ENCODE measurements around the gene GFM2.
"Not testable (repeated sequence)": the region's sequence is repeated elsewhere in the genome, so short reads cannot be mapped to it uniquely, and the experiment has no call there.

Gene GFM2

DNA sequence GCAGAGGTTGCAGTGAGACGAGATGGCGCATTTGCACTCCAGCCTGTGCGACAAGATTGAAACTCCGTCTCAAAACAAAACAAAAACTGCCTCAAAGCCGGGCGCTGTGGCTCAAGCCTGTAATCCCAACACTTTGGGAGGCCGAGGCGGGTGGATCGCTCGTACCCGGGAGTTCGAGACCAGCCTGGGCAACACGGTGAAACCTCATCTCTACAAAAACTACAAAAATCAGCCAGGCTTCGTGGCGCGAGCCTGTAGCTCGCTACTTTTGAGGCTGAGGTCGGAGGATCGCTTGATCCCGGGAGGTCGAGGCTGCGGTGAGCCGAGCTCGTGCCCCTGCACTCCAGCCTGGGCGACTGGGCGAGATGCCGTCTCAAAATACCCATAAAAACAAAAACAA is 988 bp downstream of the GFM2 start:
- no peaks in the 10 kb centered on the region for H3K9me3 ChIP-seq
- in situ Hi-C loops (cut with MboI; ENCODE audit: low sequenced_read_pairs) = loop anchor here (10.0 kb wide), 1 partner anchor 149 kb away; no protein-coding TSS in a partner anchor
- peaks cover 17% of the 10 kb centered on the region for H3K4me1 ChIP-seq
- H3K36me3 ChIP-seq (replicated peaks) = peaks cover 49% of the 10 kb centered on the region
- DNase-seq (ENCODE audit: low spot score in 2 of 2) = no peak
- H3K27me3 ChIP-seq (ENCODE audit: low read depth) = no peaks in the 10 kb centered on the region
- peak overlapping the region; percentile 85 for H3K4me3 ChIP-seq

DNA sequence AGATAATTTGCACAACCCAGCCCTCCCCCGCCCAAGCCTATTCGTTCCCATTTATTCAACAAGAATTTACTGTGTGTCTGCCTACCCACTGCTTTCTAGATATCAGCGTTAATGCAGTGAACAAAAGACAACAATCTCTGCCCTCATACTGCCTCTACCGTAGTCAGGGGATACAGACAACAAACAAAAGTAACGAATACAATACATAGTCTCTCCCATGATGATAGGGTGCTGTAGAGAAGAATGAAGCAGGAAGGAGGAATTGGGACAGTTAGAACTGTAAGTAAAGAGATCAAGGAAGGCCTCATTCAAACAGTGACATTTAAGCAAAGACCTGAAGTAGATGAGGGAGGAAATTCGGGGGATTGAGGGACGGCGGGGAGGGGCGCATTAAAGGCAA is 1.7 kb downstream of the GFM2 start:
- Histone ChIP-seq H3K9me3 (no peaks in the 10 kb centered on the region), H3K36me3 (replicated peaks) (peaks cover 49% of the 10 kb centered on the region), H3K4me1 (peaks cover 17% of the 10 kb centered on the region), H3K4me3 (no peak overlapping the region), H3K27me3 (ENCODE audit: low read depth) (no peaks in the 10 kb centered on the region)
- peak; percentile 49 to 64 for DNase-seq (ENCODE audit: low spot score in 2 of 2)
- in situ Hi-C loops (cut with MboI; ENCODE audit: low sequenced_read_pairs) = loop anchor here (10.0 kb wide), 1 partner anchor 150 kb away; no protein-coding TSS in a partner anchor

DNA sequence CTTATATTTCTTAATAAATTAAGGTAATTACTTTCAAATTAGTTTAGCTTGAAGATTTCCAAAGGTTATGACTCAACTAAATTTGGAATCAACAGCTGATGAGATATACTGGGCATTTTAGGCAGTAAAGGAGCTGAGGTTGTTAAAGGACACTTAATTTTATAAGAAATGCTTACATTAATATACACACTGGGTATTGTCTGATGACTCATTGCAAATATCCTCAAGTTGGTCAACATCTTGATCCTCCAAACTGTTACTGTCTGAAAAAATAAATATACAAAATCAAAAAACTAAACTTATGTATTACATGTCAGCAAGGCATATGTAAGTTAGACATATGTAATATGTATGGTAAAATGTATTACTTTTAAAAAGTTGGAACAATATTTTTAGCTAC is 3.4 kb downstream of the GFM2 start:
- no peak for DNase-seq (ENCODE audit: low spot score in 2 of 2)
- no peaks in the 10 kb centered on the region for H3K9me3 ChIP-seq
- in situ Hi-C loops (cut with MboI; ENCODE audit: low sequenced_read_pairs) = loop anchor here (10.0 kb wide), 1 partner anchor 151 kb away; no protein-coding TSS in a partner anchor
- no peak overlapping the region for H3K4me3 ChIP-seq
- H3K4me1 ChIP-seq = peaks cover 17% of the 10 kb centered on the region
- peaks cover 48% of the 10 kb centered on the region for H3K36me3 ChIP-seq (replicated peaks)
- no peaks in the 10 kb centered on the region for H3K27me3 ChIP-seq (ENCODE audit: low read depth)

DNA sequence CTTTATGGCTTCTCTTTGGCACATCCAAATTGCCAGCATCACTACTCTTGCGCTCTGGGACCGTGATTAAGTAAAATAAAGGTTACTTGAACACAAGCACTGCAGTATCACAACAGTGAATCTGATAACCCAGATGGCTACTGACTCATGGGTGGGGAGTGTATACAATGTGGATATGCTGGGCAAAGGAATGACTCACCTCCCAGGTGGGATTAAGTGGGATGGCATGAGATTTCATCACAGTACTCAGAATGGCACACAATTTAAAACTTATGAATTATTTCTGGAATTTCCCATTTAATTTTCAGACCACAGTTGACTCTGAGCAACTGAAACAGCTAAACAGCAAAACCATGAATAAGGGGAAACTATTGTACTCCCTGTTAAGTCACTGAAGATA is 4.3 kb downstream of the GFM2 start:
- Histone ChIP-seq H3K27me3 (ENCODE audit: low read depth) (no peaks in the 10 kb centered on the region), H3K9me3 (no peaks in the 10 kb centered on the region), H3K36me3 (replicated peaks) (peaks cover 53% of the 10 kb centered on the region), H3K4me1 (peaks cover 13% of the 10 kb centered on the region), H3K4me3 (no peak overlapping the region)
- in situ Hi-C loops (cut with MboI; ENCODE audit: low sequenced_read_pairs) = loop anchor here (10.0 kb wide), 1 partner anchor 152 kb away; no protein-coding TSS in a partner anchor
- no peak for DNase-seq (ENCODE audit: low spot score in 2 of 2)

DNA sequence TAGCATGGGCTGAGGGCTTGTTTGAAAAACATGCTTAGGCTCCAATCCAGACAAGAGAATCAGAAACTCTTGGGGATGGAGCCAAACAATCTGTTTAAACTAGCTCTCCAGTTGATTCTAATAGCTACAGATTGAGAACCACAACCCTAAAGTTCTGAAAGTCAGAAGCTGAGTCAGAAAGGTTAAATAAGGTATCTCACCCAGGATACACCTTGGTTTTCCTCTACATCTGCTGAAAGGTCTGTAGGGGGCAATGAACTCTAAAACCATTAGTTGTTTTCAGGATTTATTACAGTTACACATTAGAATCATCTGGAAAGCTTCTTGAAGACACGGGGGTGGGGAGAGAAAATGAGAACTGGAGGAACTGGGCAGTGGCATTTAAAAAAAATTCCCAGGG is 5.7 kb downstream of the GFM2 start:
- Histone ChIP-seq H3K4me1 (peaks cover 13% of the 10 kb centered on the region), H3K36me3 (replicated peaks) (peaks cover 64% of the 10 kb centered on the region), H3K9me3 (no peaks in the 10 kb centered on the region), H3K27me3 (ENCODE audit: low read depth) (no peaks in the 10 kb centered on the region), H3K4me3 (no peak overlapping the region)
- in situ Hi-C loops (cut with MboI; ENCODE audit: low sequenced_read_pairs) = loop anchor here (10.0 kb wide), 1 partner anchor 154 kb away; no protein-coding TSS in a partner anchor
- no peak for DNase-seq (ENCODE audit: low spot score in 2 of 2)

DNA sequence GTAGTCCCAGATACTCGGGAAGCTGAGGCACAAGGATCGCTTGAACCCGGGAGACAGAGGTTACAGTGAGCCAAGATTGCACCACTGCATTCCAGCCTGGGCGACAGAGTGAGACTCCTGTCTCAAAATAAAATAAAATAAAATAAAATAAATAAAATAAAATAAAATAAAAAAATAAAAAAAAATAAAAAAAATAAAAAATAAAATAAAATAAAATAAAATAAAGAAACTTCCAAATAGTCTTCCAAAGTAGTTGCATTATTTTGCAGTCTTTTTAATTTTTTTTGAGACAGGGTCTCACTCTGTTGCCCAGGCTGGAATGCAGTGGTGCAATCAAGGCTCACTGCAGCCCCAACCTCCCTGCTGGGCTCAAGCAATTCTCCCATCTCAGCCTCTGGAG is 18.2 kb downstream of the GFM2 start:
- H3K9me3 ChIP-seq; H3K27me3 ChIP-seq (ENCODE audit: low read depth); H3K4me1 ChIP-seq; H3K4me3 ChIP-seq; DNase-seq (ENCODE audit: low spot score in 2 of 2); in situ Hi-C loops (cut with MboI; ENCODE audit: low sequenced_read_pairs): not testable (repeated sequence)
- H3K36me3 ChIP-seq (replicated peaks) = peaks cover 36% of the 10 kb centered on the region

DNA sequence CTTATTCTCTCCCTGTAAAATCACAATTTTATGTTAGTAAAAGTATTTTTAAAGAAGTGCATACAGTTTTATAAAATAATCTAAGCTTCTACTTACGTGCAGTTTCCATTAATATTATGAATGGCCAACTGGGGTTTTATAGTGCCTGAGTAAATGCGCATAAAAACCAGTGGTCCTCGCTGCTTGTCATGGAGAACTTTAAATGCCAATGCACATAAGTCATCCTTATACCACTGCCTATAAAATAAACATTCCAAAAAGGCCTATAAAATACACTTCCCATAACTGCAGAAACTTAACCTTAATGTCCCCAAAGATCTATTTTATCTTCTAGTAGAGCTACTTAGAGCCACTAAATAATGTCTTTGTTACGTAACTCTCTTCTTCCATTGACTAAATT is 28.5 kb downstream of the GFM2 start:
- H3K36me3 ChIP-seq (replicated peaks) = peaks cover 21% of the 10 kb centered on the region
- no peak overlapping the region for H3K4me3 ChIP-seq
- no peaks in the 10 kb centered on the region for H3K9me3 ChIP-seq
- peaks cover 7% of the 10 kb centered on the region for H3K4me1 ChIP-seq
- peak in 1 of 2 experiments; percentile 48 for DNase-seq (ENCODE audit: low spot score in 2 of 2)
- H3K27me3 ChIP-seq (ENCODE audit: low read depth) = no peaks in the 10 kb centered on the region
- in situ Hi-C loops (cut with MboI; ENCODE audit: low sequenced_read_pairs) = no loop called here

DNA sequence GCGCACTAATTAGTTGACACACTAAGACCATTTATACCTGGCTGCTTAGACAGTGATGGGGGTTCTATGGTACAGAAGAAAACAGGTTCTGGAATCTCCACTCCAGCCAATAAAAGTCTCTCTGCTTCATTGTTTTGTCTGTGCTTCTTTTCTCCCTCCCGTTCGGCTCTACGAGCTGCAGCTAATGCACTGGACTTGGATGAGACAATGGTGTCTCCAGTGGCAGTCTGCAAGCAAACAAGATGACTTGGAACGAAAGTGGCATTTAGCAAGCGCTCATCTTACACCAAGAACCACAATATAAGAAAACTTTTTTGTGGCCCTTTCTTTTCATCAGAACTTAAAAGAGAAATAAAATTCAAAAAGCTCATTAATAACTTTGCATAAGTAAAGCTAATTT is 30.2 kb downstream of the GFM2 start:
- Histone ChIP-seq H3K4me3 (no peak overlapping the region), H3K4me1 (peaks cover 7% of the 10 kb centered on the region), H3K9me3 (no peaks in the 10 kb centered on the region), H3K27me3 (ENCODE audit: low read depth) (no peaks in the 10 kb centered on the region), H3K36me3 (replicated peaks) (peaks cover 29% of the 10 kb centered on the region)
- in situ Hi-C loops (cut with MboI; ENCODE audit: low sequenced_read_pairs) = no loop called here
- no peak for DNase-seq (ENCODE audit: low spot score in 2 of 2)

DNA sequence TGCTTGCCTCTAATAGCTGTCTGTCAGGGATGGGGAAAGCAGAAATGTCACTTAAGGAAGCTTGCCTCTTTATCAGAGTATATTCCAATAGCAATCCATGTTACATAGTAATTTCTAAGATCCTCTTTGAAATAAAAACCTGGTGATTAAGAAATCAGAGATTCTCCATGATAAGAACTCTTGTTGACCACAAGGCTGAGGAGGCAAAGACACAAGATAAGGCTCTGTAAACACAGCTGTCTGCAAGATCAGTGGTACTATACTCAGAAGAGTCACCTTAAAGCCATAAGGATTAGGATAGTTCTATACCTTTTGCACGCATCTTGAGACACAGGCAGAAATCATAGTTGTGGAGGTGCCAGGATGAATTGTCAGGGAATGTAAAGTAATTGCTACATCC is 41.6 kb downstream of the GFM2 start:
- in situ Hi-C loops (cut with MboI; ENCODE audit: low sequenced_read_pairs) = no loop called here
- H3K4me1 ChIP-seq = no peaks in the 10 kb centered on the region
- peaks cover 35% of the 10 kb centered on the region for H3K36me3 ChIP-seq (replicated peaks)
- DNase-seq (ENCODE audit: low spot score in 2 of 2) = no peak
- no peaks in the 10 kb centered on the region for H3K27me3 ChIP-seq (ENCODE audit: low read depth)
- no peaks in the 10 kb centered on the region for H3K9me3 ChIP-seq
- no peak overlapping the region for H3K4me3 ChIP-seq

DNA sequence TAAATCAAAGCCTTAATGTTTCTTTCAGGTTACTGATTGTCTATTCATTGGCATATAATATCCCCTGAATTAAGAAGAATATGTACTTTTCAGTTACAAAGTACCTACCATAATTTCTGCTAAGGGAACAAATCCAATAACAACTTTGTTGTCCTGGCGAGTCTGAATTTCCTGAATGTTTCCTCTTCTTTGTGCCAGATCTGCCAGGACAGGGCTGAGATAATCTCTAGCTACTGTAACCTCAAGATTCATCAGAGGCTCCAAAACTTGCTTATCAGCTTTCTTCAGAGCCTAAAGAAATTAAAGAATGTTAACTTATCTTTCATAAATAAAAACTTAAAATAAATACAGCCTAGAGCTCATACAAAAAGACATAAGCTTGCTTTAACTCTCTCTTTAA is 44.6 kb downstream of the GFM2 start:
- no peaks in the 10 kb centered on the region for H3K9me3 ChIP-seq
- no peak overlapping the region for H3K4me3 ChIP-seq
- no peak for DNase-seq (ENCODE audit: low spot score in 2 of 2)
- peaks cover 40% of the 10 kb centered on the region for H3K36me3 ChIP-seq (replicated peaks)
- H3K4me1 ChIP-seq = no peaks in the 10 kb centered on the region
- H3K27me3 ChIP-seq (ENCODE audit: low read depth) = no peaks in the 10 kb centered on the region
- in situ Hi-C loops (cut with MboI; ENCODE audit: low sequenced_read_pairs) = no loop called here

DNA sequence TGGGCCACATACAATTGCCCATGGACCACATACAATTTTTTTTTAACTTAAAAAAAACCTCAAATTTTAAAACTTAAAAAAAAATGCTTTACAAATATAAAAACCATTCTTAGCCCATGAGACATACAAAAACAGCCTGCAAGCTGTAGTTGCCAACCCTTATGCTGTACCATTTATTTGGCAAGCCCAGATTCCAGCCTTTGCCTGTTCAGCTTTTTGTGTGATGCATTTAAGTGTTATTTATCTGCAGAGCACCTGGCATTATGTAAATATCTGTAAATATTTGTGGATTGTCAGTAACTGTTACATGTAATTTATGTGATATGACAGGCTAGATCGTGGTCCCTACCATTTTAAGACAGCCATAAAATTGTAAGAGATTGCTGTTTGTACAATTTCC is 49.3 kb downstream of the GFM2 start:
- no peaks in the 10 kb centered on the region for H3K27me3 ChIP-seq (ENCODE audit: low read depth)
- H3K4me3 ChIP-seq = no peak overlapping the region
- no peaks in the 10 kb centered on the region for H3K9me3 ChIP-seq
- in situ Hi-C loops (cut with MboI; ENCODE audit: low sequenced_read_pairs) = no loop called here
- no peaks in the 10 kb centered on the region for H3K4me1 ChIP-seq
- peaks cover 48% of the 10 kb centered on the region for H3K36me3 ChIP-seq (replicated peaks)
- no peak for DNase-seq (ENCODE audit: low spot score in 2 of 2)

DNA sequence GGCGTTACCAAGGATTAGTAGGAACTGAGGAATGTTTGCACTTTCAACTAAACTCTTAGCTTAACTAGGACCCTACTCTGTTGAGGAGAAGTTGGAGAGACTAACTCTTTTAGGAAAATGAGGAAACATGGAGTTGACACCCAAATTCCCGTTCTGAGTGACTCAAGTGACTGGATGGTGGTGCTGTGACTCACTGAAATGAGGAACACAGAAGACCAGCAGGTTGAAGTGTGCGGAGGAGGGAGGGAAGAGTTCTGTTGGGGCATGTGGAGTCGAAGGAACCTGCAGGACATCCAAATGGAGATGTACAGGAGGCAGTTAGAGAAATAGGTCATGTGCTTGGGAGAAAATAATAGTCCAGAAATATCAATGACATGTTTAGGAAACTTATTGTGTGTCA is 73.7 kb downstream of the GFM2 start:
- DNase-seq (ENCODE audit: low spot score in 2 of 2) = no peak
- no peaks in the 10 kb centered on the region for H3K4me1 ChIP-seq
- no peak overlapping the region for H3K4me3 ChIP-seq
- no peaks in the 10 kb centered on the region for H3K27me3 ChIP-seq (ENCODE audit: low read depth)
- H3K36me3 ChIP-seq (replicated peaks) = peaks cover 40% of the 10 kb centered on the region
- H3K9me3 ChIP-seq = no peaks in the 10 kb centered on the region
- in situ Hi-C loops (cut with MboI; ENCODE audit: low sequenced_read_pairs) = no loop called here

DNA sequence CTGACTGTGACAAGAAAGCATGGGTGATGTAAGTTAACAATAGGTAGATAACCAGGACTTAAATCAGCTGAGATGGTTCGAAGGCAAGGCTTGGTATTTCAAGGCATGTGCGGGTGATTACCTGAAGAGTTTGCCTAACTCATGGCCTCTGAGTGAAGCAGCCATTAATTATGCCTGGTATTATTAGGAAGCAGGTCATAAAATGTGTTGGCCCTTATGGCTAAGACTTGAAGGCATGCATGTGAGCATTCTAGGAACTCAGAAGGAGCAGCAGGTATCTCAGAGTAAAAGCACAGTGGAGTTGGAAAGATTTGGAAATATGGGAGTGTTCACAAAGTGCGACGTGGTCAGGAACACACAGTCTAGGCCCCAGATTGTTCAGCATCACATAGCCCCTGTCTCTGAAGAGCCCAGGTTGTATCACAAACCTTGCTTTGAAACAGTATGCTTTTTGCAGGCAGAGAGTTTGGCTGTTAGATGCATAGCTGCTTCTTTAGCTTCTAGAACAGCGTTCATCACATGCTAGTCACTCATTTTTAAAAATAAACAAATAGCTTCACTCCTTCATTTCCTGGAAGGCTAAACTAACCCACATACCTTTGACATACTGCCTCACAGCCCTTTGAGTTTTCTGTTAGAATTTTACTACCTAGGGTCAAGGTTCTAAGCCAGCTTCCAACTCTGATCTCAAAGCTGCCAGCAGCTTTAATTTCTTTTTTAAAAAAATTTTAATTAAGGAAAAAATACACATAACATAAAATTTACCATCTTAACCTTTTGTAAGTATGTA is 79.8 kb downstream of the GFM2 start:
- Histone ChIP-seq H3K36me3 (replicated peaks) (peaks cover 20% of the 10 kb centered on the region), H3K4me1 (peaks cover 7% of the 10 kb centered on the region), H3K9me3 (no peaks in the 10 kb centered on the region), H3K27me3 (ENCODE audit: low read depth) (no peaks in the 10 kb centered on the region), H3K4me3 (no peak overlapping the region)
- DNase-seq (ENCODE audit: low spot score in 2 of 2) = no peak
- in situ Hi-C loops (cut with MboI; ENCODE audit: low sequenced_read_pairs) = no loop called here

DNA sequence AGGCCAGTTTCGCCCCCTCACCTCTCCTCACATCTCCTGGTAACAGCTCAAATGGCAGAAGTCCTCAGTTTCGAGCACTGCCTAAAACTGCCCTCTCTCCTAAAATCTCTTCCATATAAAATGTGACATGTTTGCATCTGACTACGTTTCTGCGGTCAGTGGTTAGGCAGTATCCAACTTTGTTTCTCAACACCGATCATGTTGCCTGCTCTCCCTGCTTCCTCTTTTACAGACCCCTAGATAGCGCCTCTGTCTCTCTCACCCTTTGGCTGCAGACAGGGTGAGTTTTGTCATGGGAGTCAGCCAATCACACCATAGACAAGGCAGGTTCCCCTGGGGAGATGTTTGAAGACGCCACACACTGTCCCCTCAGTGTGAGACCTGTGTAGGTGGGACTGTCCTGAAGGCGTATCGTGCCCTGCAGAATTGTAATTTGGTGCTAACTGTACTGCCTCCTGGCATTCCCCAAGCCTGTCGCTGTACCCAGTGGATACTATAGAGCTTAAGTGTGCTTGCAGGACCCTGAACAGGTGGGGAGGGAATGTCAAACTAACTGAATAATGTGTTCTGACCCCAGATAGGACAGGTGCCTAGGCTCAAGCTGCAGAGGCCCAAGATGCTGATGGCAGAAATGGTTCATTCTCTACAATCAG is 80.8 kb downstream of the GFM2 start:
- in situ Hi-C loops (cut with MboI; ENCODE audit: low sequenced_read_pairs) = no loop called here

More for the DNA sequence above, 80.8 kb downstream of the GFM2 start:
- no peaks in the 10 kb centered on the region for H3K27me3 ChIP-seq (ENCODE audit: low read depth)
- H3K9me3 ChIP-seq = no peaks in the 10 kb centered on the region
- H3K36me3 ChIP-seq (replicated peaks) = peaks cover 12% of the 10 kb centered on the region
- peak overlapping the region; percentile 69 for H3K4me3 ChIP-seq
- peak in 1 of 2 experiments; percentile 4 for DNase-seq (ENCODE audit: low spot score in 2 of 2)
- peaks cover 7% of the 10 kb centered on the region for H3K4me1 ChIP-seq
